Activated CD8-positive, alpha-beta T cell treated with anti-CD3 and anti-CD28 coated beads for 36 hours (primary cell): ENCODE measurements around the gene NEURL4. TPM values are rescaled to one million over a fixed set of nuclear protein-coding genes. Genes with fewer than 3 reads are reported as not detected.
"Not testable (repeated sequence)": the region's sequence is repeated elsewhere in the genome, so short reads cannot be mapped to it uniquely, and the experiment has no call there.

Experiments
- ATAC-seq: fragments of 200-7000 bp; cut with Tn5 transposase; one replicate; pipeline ENCODE4 v1.10.0; 2021; ENCODE audit warnings: mild to moderate bottlenecking, moderate library complexity
- CTCF ChIA-PET: fragments of 350-600 bp; sonication (Branson Sonifier 250); formaldehyde crosslinking; loops from one replicate; lab custom pipeline; 2021; ENCODE audit warnings: antibody characterized with exemption; lab: Charles Lee
- POLR2A ChIA-PET: fragments of 350-600 bp; sonication (Branson Sonifier 250); formaldehyde crosslinking; loops from one replicate; lab custom pipeline; 2021; ENCODE audit warnings: antibody characterized with exemption; lab: Charles Lee
- DNase-seq: peaks from one replicate; pipeline ENCODE4 v3.0.0-alpha.2; 2020
- H3K27ac Mint-ChIP-seq: one replicate; pipeline ENCODE4 v1.8.0; 2021; ENCODE audit warnings: mild to moderate bottlenecking, mixed read lengths
- H3K27me3 Mint-ChIP-seq: one replicate; pipeline ENCODE4 v1.8.0; 2021; ENCODE audit warnings: mixed read lengths
- H3K36me3 Mint-ChIP-seq: one replicate; pipeline ENCODE4 v1.8.0; 2021; ENCODE audit warnings: low read depth, mixed read lengths
- H3K4me1 Mint-ChIP-seq: one replicate; pipeline ENCODE4 v1.8.0; 2021; ENCODE audit warnings: low read depth, mixed read lengths
- H3K4me3 Mint-ChIP-seq: one replicate; pipeline ENCODE4 v1.8.0; 2021; ENCODE audit warnings: mild to moderate bottlenecking, moderate library complexity, mixed read lengths
- H3K9me3 Mint-ChIP-seq: one replicate; pipeline ENCODE4 v1.8.0; 2021; ENCODE audit warnings: mixed read lengths
- intact Hi-C: fragments of 100-400 bp; cut with micrococcal nuclease; formaldehyde crosslinking; loops from one replicate; pipeline ENCODE4 v1.10.0; 2022
- total RNA-seq, 2 experiments: library from RNA; stranded (reverse); gene quantifications; one replicate each; pipeline ENCODE4 v1.2.3, GENCODE V29; 2021
- TF ChIP-seq, protein P1 (sequence below): fragments of 200-600 bp; IDR thresholded peaks from one replicate; pipeline ENCODE4 v1.8.0; 2022; ENCODE audit warnings: antibody characterized with exemption, mild to moderate bottlenecking

The NEURL4 gene
- total RNA-seq, 2 experiments from 2014 or later: 36.2 to 40.4 TPM

DNA sequence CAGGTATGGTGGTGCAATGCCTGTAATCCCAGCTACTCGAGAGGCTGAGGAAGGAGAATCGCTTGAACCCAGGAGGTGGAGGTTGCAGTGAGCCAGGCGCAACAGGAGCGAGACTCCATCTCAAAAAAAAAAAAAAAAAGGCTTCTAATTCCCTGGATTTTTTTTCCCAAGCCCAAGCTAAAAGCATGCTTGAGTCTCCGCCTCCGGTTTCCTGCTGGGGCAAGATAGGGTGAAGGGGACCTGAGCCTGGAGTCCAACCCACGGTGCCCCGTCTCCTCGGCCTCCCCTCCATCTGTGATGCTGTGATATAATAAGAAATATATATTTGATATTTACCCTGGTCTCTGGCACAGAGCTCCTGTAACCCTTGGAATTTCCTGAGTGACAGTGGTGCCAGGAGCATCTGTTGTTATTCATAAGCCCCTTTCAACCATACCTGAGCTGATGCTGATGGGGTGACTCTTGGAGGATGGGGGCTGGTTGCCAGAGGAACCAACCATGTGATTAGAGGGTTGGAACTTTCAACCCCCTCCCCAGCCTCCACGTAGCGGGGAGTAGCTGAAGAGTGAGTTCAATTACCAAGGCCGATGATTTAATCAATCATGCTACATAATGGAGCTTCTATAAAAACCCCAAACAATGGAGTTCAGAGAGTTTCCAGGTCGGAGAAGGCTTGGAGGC, 38.9 kb upstream of the NEURL4 start:
- TF ChIP-seq, protein P1, sequence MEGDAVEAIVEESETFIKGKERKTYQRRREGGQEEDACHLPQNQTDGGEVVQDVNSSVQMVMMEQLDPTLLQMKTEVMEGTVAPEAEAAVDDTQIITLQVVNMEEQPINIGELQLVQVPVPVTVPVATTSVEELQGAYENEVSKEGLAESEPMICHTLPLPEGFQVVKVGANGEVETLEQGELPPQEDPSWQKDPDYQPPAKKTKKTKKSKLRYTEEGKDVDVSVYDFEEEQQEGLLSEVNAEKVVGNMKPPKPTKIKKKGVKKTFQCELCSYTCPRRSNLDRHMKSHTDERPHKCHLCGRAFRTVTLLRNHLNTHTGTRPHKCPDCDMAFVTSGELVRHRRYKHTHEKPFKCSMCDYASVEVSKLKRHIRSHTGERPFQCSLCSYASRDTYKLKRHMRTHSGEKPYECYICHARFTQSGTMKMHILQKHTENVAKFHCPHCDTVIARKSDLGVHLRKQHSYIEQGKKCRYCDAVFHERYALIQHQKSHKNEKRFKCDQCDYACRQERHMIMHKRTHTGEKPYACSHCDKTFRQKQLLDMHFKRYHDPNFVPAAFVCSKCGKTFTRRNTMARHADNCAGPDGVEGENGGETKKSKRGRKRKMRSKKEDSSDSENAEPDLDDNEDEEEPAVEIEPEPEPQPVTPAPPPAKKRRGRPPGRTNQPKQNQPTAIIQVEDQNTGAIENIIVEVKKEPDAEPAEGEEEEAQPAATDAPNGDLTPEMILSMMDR: no peak
- ChIA-PET POLR2A (interaction anchor here (1.6 kb wide), 1 partner anchor 36 kb away, joined by 4 read pairs; the partner anchor contains the start of gene TMEM256), CTCF (interaction anchor here (1.0 to 3.5 kb wide), 2 partner anchors 12 to 15 kb away, joined by 3 to 19 read pairs; no protein-coding TSS in a partner anchor)
- DNase-seq: no peak
- ATAC-seq: no peak
- Mint-ChIP-seq H3K27me3 (no peaks in the 10 kb centered on the region), H3K36me3 (no peaks in the 10 kb centered on the region), H3K27ac (no peak overlapping the region), H3K9me3 (no peaks in the 10 kb centered on the region), H3K4me3 (no peak overlapping the region), H3K4me1 (no peaks in the 10 kb centered on the region)
- intact Hi-C loops: no loop called here

DNA sequence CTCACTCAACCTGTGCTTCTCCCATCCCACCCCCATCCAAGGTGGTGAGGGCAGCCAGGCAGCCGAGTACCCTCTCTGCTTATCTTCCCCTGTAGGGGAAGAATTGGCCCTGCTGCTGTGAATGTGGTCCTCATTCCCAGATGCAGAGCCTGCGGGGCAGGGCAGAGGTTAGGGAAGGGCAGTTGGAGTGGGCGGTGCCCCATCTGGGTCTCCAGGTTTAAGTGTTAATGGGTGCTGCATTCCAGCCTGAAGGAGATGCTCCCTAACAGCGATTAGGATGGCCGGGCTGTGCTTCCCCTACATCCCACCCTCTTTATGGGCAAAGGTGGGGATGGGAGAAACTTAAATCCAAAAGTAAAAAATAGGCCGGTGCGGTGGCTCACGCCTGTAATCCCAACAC, 37.9 kb upstream of the NEURL4 start:
- Mint-ChIP-seq H3K9me3 (no peaks in the 10 kb centered on the region), H3K4me3 (no peak overlapping the region), H3K4me1 (no peaks in the 10 kb centered on the region), H3K27me3 (no peaks in the 10 kb centered on the region), H3K36me3 (no peaks in the 10 kb centered on the region), H3K27ac (no peak overlapping the region)
- TF ChIP-seq, protein P1: no peak
- CTCF ChIA-PET: interaction anchor here (1.0 kb wide), 1 partner anchor 14 kb away, joined by 3 read pairs; no protein-coding TSS in a partner anchor
- POLR2A ChIA-PET: no interaction called here
- intact Hi-C loops: no loop called here
- DNase-seq (no peak), ATAC-seq (no peak)

DNA sequence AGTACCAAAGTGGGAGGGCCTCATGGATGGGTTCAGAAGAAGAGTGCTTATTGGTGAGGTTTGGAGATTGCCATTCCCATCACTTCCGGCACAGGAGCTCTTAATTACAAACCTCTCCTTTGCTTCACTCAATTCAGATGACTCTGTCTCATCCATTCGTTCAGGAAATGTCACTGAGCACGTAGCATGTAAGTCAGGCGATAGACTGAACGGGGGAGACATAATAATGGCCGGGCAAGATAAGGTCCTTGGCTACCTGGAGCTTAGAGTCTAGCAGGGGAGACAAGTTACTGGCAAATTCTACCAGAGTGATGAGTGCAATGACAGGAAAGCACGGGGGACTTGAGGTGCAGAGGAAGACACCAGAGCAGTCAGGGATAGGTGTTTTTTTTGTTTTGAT, 36.8 kb upstream of the NEURL4 start:
- ChIA-PET POLR2A (interaction anchor here (0.6 kb wide), 1 partner anchor 423 kb away, joined by 3 read pairs; no protein-coding TSS in a partner anchor), CTCF (interaction anchor here (0.7 to 1.3 kb wide), 2 partner anchors 10 to 157 kb away, joined by 3 read pairs; no protein-coding TSS in a partner anchor)
- intact Hi-C loops: not testable (repeated sequence)

DNA sequence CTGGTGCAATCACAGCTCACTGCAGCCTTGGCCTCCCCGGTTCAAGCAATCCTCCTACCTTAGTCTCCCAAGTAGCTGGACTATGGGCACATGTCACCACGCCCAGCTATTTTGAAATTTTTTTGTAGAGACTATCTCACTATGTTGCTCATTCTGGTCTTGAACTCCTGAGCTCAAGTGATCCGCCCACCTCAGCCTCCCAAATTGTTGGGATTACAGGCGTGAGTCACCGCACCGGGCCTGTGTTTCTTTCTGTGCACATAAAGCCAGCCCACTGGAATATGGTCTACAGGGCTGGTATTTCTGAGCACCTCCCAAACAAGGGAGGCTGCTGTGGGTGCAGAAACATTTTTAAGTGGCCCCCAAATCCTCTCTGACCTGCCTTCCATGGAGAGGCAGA, 34.2 kb upstream of the NEURL4 start:
- no peaks in the 10 kb centered on the region for H3K36me3 Mint-ChIP-seq
- intact Hi-C loops: no loop called here
- CTCF ChIA-PET: interaction anchor here (1.0 kb wide), 1 partner anchor 74 kb away, joined by 3 read pairs; no protein-coding TSS in a partner anchor
- H3K4me3 Mint-ChIP-seq: no peak overlapping the region
- H3K9me3 Mint-ChIP-seq: no peaks in the 10 kb centered on the region
- H3K4me1 Mint-ChIP-seq: no peaks in the 10 kb centered on the region
- DNase-seq (no peak), ATAC-seq (no peak)
- POLR2A ChIA-PET: no interaction called here
- TF ChIP-seq, protein P1: no peak
- no peaks in the 10 kb centered on the region for H3K27me3 Mint-ChIP-seq
- no peak overlapping the region for H3K27ac Mint-ChIP-seq

More for the DNA sequence above, 36.8 kb upstream of the NEURL4 start:
- DNase-seq, H3K9me3 Mint-ChIP-seq, ATAC-seq, H3K27ac Mint-ChIP-seq, H3K27me3 Mint-ChIP-seq, H3K36me3 Mint-ChIP-seq, H3K4me1 Mint-ChIP-seq, H3K4me3 Mint-ChIP-seq: not testable (repeated sequence)

DNA sequence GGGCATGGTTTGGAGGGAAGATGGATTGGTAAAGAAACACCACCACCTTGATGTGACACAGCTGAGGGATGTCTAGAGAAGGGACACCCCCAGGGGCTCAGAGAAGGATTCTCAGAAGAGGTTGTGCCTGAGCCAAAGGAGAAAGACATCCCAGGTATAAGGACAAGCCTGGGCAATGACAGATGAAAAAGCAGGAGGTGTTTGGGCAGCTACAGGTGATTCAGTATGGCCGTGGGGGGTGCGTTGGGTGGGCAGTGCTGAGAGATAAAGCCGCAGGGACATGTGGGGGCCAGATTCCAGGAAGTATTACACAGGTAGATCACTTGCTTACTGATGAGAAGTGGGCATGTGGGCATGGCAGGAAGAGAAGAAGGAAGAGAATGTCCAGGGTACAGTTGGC, 32.8 kb upstream of the NEURL4 start:
- no peaks in the 10 kb centered on the region for H3K4me1 Mint-ChIP-seq
- TF ChIP-seq, protein P1: no peak
- ChIA-PET POLR2A (interaction anchor here (1.2 kb wide), 1 partner anchor 22 kb away, joined by 4 read pairs; no protein-coding TSS in a partner anchor), CTCF (interaction anchor here (0.6 to 2.1 kb wide), 5 partner anchors 14 to 260 kb away, joined by 3 to 11 read pairs (median 4); no protein-coding TSS in a partner anchor)
- H3K36me3 Mint-ChIP-seq: no peaks in the 10 kb centered on the region
- no peak overlapping the region for H3K4me3 Mint-ChIP-seq
- no peaks in the 10 kb centered on the region for H3K27me3 Mint-ChIP-seq
- H3K27ac Mint-ChIP-seq: no peak overlapping the region
- no peaks in the 10 kb centered on the region for H3K9me3 Mint-ChIP-seq
- intact Hi-C loops: no loop called here
- DNase-seq (no peak), ATAC-seq (no peak)
